Measurements from ENCODE around the gene INS. TPM values are rescaled to one million over a fixed set of nuclear protein-coding genes. Genes with fewer than 3 reads are reported as not detected.

INS gene
- total RNA-seq, 4 donors from 2014 or later: not detected

DNA sequence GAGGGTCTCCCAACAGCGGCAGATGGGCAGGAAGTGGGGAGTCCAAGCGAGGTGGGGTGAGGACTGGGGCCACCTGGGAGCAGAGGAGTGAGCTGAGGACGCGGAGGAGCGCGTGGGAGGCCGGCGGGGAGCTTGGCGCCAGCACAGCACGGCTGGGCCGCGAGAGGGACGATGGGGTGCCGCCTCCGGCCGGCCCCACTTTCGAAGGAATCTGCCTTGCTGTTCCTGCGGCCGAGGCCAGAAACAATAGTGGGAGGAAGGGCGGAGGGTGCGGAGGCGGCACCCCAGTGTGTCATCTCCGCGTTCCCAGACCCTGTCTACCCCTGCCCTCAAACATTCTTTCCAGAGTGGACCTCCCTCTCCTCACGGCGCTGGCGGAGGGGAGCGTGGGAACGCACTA is 5.5 kb downstream of the INS start:
- TF ChIP-seq POLR2A (IDR thresholded peaks at IDR 0.05): no peak
- TF ChIP-seq, protein P1, sequence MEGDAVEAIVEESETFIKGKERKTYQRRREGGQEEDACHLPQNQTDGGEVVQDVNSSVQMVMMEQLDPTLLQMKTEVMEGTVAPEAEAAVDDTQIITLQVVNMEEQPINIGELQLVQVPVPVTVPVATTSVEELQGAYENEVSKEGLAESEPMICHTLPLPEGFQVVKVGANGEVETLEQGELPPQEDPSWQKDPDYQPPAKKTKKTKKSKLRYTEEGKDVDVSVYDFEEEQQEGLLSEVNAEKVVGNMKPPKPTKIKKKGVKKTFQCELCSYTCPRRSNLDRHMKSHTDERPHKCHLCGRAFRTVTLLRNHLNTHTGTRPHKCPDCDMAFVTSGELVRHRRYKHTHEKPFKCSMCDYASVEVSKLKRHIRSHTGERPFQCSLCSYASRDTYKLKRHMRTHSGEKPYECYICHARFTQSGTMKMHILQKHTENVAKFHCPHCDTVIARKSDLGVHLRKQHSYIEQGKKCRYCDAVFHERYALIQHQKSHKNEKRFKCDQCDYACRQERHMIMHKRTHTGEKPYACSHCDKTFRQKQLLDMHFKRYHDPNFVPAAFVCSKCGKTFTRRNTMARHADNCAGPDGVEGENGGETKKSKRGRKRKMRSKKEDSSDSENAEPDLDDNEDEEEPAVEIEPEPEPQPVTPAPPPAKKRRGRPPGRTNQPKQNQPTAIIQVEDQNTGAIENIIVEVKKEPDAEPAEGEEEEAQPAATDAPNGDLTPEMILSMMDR (IDR thresholded peaks at IDR 0.05): no peak
- Histone ChIP-seq H3K36me3 (no peaks in the 10 kb centered on the region), H3K4me3 (replicated peaks in 1 of 3) (no peak overlapping the region), H3K9me3 (no peaks in the 10 kb centered on the region), H3K4me1 (peaks cover 16 to 20% of the 10 kb centered on the region in 2 donors), H3K27ac (no peak overlapping the region), H3K27me3 (no peaks in the 10 kb centered on the region)
- 80% methylated on average over 22 to 28 of the region's 29 CpGs for WGBS, 2 donors
- DNase-seq: no peak
- intact Hi-C loops (cut with DNase I): loop anchor here (10.0 kb wide), 1 partner anchor 321 kb away; the partner anchor contains the start of genes SYT8 and TNNI2

DNA sequence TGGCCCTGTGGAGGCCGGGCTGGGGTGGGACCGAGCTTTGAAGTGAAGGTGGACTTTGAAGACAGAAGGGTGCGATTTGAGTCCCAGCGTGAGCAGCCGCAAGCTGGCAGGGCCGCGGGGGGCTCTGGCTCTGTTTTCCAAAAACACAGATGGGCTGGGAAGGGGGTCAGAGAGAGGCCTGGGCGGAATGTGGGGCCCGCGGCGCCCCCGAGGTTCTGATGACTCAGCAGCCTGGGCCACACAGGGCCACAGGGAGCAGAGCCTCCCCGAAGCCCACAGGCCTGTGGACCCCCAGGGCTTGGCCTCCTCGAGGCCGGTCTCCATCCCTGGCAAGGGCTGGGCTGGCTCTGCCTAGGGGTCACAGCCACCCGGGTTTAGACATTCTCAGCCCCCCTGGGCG is 6.1 kb downstream of the INS start:
- 78 to 86% methylated on average over 13 to 16 of the region's 17 CpGs for WGBS, 2 donors
- no peak for DNase-seq
- no peaks in the 10 kb centered on the region for H3K36me3 ChIP-seq
- intact Hi-C loops (cut with DNase I): loop anchor here (5.0 to 10.0 kb wide), 3 partner anchors 273 to 463 kb away; partner anchors contain the start of genes SYT8 and TNNI2
- no peaks in the 10 kb centered on the region for H3K27me3 ChIP-seq
- no peak overlapping the region for H3K4me3 ChIP-seq (replicated peaks in 1 of 3)
- H3K9me3 ChIP-seq: no peaks in the 10 kb centered on the region
- H3K27ac ChIP-seq: no peak overlapping the region
- H3K4me1 ChIP-seq: peaks cover 12 to 14% of the 10 kb centered on the region in 2 donors
- TF ChIP-seq POLR2A (IDR thresholded peaks at IDR 0.05): no peak

DNA sequence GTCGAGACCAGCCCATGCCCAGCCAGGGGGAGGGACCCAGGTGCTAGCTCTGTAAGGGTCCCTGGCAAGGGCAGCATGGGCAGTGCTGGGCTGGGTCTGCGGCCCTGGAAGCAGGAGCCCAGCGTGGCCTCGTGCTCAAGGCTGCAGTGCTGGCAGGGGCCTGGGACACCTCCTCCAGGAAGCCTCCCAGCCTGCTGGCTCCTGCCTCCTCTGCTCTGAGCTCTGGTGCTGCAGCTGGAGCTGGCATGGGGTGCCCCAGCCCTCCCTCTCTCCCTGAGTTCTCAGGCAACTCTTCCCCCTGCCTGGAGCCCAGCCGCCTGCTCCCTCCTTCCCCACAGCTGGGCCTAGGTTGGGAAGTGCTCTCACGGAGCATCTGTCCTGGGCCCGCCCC is 6.8 kb downstream of the INS start:
- Histone ChIP-seq H3K4me1 (peaks cover 5 to 9% of the 10 kb centered on the region in 2 donors), H3K4me3 (replicated peaks in 1 of 3) (no peak overlapping the region), H3K9me3 (no peaks in the 10 kb centered on the region), H3K27me3 (no peaks in the 10 kb centered on the region), H3K36me3 (no peaks in the 10 kb centered on the region), H3K27ac (no peak overlapping the region)
- 80 to 89% methylated on average over 3 to 4 of the region's 7 CpGs for WGBS, 2 donors
- DNase-seq: no peak
- intact Hi-C loops (cut with DNase I): loop anchor here (5.0 to 10.0 kb wide), 3 partner anchors 272 to 462 kb away; partner anchors contain the start of genes SYT8 and TNNI2
- TF ChIP-seq, protein P1 (IDR thresholded peaks at IDR 0.05): no peak
- no peak for TF ChIP-seq POLR2A (IDR thresholded peaks at IDR 0.05)

DNA sequence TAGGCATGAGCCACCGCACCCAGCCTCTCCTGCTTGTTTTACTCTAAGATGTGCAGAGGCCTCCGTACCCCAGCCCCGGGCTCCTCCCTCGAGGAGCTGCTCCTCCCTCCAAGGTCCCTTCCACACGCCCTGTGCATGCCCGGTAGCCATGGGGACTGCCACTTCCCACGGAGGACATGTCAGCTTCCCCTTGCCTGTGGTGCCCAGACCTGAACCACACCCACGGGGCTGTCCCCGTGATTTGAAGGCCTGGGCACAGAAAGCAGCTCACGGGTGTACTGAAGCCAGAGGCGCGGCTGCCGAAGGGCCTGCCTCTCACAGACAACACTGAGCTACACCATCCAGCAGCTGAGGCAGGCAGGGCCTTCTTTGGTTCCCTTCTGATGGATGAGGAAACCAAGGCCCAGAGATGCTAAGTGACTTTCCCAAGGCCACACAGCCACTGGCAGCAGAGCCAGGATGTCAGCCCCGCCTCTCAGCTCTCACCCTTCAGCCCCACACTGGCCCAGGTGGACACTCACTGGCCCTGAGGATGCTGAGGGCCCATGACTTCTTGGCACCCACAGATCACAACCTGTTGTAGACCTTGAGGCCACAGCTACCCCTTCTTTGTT is 7.3 kb downstream of the INS start:
- Histone ChIP-seq H3K36me3 (no peaks in the 10 kb centered on the region), H3K4me1 (peaks cover under 1 to 5% of the 10 kb centered on the region in 2 donors), H3K4me3 (replicated peaks in 1 of 3) (no peak overlapping the region), H3K9me3 (no peaks in the 10 kb centered on the region), H3K27me3 (no peaks in the 10 kb centered on the region), H3K27ac (no peak overlapping the region)
- no peak for TF ChIP-seq POLR2A (IDR thresholded peaks at IDR 0.05)
- TF ChIP-seq, protein P1 (IDR thresholded peaks at IDR 0.05): no peak
- WGBS, 2 donors: 74 to 75% methylated on average over 11 to 12 of the region's 14 CpGs
- intact Hi-C loops (cut with DNase I): loop anchor here (5.0 to 10.0 kb wide), 3 partner anchors 271 to 461 kb away; partner anchors contain the start of genes SYT8 and TNNI2
- no peak for DNase-seq

DNA sequence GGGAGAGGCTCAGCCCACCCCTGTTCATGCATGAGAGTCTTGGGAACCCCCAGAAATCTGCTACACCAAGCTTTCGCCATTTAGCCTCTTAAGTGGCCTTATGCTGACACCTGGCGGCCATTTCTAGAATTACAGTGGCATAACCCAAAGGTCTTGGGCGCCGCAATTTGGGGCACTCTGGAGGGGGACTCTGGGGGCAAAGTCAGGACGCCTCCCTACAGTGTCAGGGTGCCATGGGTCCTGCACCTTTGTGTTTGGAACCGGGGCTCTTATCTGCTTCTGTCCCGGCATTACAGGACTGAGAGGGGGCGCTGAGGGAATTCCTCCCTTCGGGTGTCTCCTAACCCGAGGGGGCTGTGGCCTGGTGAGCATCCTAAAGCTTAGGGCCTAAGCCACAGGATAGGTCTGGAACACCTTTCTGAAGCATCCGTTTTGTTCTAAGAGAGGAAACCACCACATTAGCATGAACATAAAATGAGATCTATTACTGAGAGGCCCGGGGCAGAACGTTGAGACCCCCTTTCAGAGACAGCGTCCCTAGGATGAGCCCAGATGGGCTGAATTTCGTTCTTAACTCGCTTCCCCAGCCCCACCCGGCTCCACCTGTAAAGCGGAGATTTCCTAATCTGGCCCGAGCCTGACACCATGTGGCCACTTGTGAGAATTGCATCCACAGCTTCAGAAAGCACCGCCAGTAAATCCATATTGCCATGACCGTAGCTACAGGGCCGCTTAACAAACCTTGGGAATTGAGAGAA is 9.3 kb downstream of the INS start:
- 0 to 3% methylated on average over 7 to 22 of the region's 22 CpGs for WGBS, 2 donors
- Histone ChIP-seq H3K4me1 (peaks cover 0 to 5% of the 10 kb centered on the region in 2 donors), H3K27ac (no peak overlapping the region), H3K36me3 (no peaks in the 10 kb centered on the region), H3K27me3 (peaks cover 5% of the 10 kb centered on the region), H3K4me3 (replicated peaks in 1 of 3) (no peak overlapping the region), H3K9me3 (no peaks in the 10 kb centered on the region)
- intact Hi-C loops (cut with DNase I): loop anchor here (5.0 to 10.0 kb wide), 3 partner anchors 269 to 459 kb away; partner anchors contain the start of genes SYT8 and TNNI2
- DNase-seq: peak; percentile 79 to 84
- TF ChIP-seq, protein P1 (IDR thresholded peaks at IDR 0.05): peak; percentile 72 to 87 (median 85)
- no peak for TF ChIP-seq POLR2A (IDR thresholded peaks at IDR 0.05)

All from thyroid gland (tissue), 4 donors.